DMS153 treated with DMSO at 0.1 percent for 48 hours (cell line): ENCODE measurements around the gene PIP5K1B.

ENCODE experiments used
- DNase-seq: peaks from one replicate; lab custom pipeline; 2025; ENCODE audit not compliant: unreplicated experiment; lab: John Stamatoyannopoulos, UW

Gene PIP5K1B

DNA sequence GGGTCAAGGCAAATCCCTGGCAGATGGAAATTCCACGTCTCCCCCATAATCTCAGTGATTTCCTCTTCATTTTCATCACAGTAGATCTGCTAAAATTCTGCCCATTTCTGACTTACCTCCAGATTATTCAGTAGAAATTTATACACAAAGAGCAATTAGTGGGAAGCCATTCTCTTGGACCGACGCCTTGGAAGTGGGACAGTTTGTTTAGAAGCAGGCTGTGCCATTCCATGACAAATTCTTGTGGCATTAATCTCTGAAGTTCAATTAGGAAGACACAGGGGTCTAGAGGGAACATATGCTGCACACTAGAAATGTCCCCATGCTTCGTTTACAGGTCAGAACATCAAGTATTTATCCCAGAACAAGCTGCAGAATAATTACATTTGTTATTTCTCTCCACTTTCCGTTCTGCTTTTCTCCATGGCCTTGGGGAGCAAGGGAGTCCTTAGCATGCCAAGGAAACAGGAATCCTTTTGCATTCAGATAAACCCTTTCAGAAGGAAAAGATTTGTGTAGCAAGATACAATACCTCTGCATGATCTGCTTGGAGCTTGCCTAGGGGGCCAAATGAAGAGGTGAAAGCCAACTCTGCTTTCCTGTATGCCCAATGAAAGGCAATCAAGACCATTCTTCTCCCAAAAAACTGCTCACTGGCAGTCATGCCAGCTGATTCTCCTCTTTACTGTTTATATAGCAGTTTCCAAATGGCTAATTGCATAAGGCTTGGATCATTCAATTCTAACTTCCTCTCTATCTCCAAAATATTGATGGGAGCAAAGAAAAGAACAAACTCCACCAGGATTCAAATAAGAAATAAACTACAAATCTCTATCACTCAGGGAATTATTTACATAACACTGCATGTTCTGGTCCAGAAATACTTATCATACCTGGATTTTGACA is 311.4 kb downstream of the PIP5K1B start:
- no peak for DNase-seq

DNA sequence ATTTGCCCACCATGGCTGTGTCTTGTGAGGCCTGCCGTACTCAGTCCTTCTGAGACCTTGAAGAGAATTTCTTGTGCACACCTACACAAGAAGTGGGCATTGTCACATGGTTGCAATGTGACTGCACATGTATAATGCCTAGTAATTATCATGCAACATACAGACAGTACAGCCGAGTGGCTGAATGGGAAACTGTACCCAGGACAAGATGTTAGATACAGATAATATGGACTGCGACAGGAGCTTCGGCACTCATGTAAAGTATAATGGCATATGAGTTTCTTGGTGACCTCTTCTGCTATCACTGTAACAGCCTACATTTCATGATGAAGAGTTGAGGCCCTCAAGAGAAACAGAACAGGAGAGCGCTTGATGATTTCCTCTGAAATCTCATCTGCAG is 313.7 kb downstream of the PIP5K1B start:
- DNase-seq: no peak

DNA sequence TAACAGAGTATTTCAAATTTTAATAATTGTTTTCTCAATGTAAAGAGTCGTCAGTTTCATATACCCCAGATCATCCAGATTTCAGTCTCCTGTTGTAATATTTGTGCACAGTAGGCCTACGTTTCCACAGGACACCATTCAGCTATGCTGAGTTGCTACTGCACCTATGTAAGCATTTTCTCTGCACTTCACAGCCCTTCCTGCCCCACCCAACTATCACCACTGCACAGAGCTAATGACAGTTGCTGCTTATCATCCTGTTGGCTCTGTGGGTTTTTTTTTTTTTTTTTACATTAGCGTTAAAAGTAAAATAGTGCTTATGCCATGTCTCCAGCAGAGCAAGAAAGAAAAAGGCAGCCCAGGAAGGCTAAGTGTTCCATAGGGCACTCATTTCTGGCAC is 314.8 kb downstream of the PIP5K1B start:
- no peak for DNase-seq

DNA sequence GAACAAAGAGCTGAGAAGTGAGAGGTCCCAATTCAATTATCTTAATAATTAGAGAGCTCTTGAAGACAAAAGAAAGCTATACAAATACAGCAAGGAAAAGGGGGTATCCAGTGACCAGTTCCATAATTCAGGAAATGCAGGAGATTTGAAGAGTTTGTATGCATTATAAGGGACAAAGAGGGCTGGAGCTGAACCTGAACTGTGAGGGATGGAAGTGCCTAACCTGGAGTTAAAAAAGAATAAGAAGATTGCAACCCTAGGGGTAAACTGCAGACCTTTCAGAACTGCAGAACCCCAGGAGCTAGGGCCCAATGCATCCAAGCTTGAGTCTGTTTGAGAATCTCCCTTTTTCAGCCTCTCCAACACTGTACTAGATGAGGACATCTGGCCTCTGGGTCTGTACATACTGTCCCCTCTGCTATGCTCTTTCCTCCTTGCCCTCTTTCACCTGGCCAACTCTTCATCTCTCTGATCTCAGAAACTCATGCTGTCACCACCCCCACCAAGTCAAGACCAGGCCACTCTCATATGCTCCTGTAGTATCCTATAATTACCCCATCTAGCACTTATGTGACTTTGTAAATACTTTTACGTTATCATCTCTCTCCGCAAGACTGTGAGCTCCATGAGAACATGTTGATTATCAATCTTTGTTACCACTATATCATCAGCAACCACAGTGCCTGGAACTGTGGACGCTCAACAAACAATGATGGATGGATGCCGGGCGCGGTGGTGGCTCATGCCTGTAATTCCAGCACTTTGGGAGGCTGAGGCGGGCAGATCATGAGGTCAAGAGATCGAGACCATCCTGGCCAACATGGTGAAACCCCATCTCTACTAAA is 315.5 kb downstream of the PIP5K1B start:
- no peak for DNase-seq

DNA sequence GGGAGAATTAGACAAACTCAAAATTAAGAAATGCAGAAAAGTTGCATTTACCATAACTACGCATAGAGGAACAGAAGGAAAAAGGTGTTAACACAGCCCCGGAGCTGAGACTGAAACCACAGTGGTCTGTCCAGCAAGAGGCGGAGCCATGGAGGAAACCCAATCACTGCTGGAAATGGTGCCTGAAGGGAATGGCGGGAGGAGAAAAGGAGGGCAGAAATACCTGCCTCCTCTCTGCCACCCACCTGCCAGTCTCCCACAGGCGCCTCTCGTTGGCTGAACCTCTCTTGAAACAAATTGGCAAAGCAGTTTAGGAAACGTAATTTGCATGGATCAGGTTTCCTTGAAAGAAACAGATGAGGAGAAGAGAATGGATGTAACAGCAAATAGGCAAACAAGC is 318.6 kb downstream of the PIP5K1B start:
- DNase-seq: no peak

DNA sequence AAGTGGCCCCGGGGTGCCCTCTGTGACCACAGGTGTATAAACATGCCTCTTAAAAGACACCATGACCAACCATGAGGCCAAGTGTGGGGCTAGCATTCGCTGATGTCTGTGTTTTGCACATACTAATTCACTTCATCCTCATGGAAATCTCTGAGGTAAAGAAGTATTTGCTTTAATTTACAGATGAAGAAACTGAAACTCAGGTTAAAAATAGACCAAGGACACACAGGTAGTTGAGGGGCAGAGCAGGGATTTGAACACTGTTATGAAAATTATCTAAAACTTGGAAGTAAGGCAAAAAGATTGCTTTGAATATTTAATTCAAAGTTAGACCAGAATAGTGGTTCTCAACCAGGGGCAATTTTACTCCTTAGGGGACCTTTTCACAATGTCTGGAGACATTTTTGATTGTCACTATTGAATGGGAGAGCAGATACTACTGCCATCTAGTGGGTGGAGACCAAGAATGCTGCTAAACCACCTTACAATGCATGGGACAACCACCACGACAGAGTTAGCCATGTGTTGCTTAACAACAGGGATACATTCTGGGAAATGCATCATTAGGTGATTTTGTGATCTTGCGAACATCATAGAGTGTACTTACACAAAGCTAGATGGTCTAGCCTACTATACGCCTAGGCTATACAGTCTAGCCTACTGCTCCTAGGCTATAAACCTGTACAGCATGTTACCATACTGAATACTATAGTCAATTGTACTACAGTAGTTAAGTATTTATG is 322.5 kb downstream of the PIP5K1B start:
- DNase-seq: peak; percentile 84

DNA sequence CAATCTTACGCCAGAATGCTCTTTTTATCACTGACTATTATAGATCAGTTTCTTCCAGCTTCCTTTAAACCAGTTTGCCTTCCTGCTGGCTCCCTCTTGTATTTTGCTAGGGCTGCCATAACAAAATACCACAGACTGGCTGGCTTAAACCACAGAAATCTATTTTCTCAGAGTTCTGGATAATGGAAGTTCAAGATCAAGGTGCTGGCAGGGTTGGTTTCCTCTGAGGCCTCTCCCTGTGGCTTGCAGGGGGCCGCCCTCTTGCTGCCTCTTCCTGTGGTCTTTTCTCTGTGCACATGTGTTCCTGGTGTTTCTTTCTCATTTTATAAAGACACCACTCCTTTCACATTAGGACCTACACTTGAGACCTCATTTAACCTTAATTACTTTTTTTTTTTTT is 323.7 kb downstream of the PIP5K1B start:
- no peak for DNase-seq

DNA sequence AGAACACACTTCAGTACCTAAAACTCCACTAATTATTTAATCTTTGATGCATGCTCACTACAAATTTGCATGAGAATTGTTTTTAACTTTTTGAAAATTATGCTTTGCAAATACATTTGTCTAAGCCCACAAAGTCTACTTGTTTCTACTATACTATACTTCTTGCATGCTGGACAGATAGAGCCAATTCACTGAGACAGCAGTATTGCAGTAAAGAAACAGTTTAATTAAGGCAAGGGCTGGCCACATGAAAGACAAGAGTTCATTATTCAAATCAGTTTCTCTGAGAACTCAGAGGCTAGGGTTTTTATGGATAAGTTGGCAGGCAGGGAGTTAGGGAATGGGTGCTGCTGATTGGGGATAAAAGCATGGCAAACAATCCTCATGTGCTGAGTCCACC is 324.5 kb downstream of the PIP5K1B start:
- no peak for DNase-seq

DNA sequence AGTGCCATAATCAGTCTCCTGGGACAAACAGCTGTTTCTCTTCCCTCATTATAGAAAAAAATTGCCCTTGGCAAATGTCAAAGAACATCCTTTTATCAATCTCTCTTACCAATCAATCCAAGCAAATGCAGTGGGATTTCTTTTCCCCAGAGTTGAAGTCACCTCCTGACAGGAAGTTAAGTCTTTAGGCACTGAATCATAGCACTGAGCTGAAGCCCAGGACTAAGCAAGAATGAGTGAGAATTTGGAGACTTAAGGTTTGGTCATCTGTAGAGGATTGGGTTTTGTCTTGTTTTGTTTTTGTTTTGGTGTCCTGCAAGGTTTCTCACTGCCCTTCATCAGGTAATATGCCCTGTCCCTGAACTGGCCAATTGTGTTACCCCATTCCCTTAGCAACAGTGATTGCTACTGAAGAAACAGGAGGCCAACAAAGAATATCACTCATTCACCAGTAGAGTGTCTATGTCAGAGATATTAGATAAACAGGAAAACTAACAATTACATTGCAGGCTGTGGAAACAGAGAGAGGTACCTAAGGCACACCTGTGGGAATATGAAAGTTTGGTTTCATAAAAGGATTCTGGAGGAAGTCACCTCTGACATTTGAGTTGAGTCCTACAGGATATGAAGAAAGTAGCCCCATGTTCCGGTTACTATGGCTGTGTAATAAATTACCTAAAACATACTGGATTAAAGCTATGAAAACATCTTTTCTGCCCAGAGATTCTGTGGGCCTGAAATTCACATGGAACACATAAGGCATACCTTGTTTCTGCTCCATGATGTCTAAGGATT is 326.0 kb downstream of the PIP5K1B start:
- DNase-seq: no peak

DNA sequence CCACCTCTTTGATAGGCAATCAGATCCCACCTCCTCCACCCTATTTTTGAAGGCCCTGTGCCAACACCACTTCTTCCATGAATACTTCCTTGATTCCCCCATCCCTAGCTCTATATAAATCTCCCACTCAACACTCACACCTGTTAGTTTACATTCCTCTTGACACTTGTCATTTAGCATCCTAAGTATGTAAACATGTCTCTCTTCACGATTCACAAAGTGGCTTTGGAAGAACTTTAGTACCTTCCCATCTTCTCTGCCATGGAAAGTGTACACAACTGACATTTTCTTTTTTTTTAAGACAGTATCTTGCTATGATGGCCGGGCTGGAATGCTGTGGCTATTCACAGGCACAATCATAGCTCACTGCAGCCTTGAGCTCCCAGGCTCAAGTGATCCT is 329.0 kb downstream of the PIP5K1B start:
- DNase-seq: no peak

DNA sequence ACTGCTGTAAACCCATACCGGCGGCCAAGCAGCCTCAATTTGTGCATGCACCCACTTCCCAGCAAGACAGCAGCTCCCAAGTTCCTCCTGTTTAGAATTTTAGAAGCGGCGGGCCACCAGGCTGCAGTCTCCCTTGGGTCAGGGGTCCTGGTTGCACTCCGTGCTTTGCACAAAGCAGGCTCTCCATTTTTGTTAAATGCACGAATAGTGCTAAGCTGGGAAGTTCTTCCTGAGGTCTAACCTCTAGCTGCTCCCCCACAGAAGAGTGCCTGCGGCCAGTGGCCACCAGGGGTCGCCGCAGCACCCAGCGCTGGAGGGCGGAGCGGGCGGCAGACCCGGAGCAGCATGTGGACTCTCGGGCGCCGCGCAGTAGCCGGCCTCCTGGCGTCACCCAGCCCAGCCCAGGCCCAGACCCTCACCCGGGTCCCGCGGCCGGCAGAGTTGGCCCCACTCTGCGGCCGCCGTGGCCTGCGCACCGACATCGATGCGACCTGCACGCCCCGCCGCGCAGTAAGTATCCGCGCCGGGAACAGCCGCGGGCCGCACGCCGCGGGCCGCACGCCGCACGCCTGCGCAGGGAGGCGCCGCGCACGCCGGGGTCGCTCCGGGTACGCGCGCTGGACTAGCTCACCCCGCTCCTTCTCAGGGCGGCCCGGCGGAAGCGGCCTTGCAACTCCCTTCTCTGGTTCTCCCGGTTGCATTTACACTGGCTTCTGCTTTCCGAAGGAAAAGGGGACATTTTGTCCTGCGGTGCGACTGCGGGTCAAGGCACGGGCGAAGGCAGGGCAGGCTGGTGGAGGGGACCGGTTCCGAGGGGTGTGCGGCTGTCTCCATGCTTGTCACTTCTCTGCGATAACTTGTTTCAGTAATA is 330.6 kb downstream of the PIP5K1B start, which contains the start of gene FXN:
FXN (plus strand) TSS at position 315 of the 871 bp plus-strand sequence; CDS start at position 346, 31 bp downstream.
- DNase-seq: peak; percentile 75

DNA sequence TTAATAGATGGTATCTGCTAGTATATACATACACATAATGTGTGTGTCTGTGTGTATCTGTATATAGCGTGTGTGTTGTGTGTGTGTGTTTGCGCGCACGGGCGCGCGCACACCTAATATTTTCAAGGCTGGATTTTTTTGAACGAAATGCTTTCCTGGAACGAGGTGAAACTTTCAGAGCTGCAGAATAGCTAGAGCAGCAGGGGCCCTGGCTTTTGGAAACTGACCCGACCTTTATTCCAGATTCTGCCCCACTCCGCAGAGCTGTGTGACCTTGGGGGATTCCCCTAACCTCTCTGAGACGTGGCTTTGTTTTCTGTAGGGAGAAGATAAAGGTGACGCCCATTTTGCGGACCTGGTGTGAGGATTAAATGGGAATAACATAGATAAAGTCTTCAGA is 331.3 kb downstream of the PIP5K1B start:
- no peak for DNase-seq

DNA sequence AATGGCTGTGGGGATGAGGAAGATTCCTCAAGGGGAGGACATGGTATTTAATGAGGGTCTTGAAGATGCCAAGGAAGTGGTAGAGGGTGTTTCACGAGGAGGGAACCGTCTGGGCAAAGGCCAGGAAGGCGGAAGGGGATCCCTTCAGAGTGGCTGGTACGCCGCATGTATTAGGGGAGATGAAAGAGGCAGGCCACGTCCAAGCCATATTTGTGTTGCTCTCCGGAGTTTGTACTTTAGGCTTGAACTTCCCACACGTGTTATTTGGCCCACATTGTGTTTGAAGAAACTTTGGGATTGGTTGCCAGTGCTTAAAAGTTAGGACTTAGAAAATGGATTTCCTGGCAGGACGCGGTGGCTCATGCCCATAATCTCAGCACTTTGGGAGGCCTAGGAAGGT is 331.8 kb downstream of the PIP5K1B start:
- DNase-seq: no peak

DNA sequence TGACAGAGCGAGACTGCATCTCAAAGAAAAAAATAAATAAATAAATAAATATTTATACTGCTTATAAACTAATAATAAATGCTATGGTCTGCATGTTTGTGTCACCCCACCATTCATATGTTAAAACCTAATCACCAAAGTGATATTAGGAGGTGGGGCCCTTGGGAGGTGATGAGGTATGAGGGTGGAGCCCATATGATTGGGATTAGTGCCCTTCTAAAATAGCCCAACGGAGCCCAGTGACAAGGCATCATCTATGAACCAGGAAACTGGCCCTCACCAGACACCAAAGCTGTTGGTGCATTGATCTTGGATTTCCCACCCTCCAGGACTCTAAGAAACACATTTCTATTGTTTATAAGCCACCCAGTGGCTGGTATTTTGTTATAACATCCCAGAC is 335.6 kb downstream of the PIP5K1B start:
- DNase-seq: no peak

DNA sequence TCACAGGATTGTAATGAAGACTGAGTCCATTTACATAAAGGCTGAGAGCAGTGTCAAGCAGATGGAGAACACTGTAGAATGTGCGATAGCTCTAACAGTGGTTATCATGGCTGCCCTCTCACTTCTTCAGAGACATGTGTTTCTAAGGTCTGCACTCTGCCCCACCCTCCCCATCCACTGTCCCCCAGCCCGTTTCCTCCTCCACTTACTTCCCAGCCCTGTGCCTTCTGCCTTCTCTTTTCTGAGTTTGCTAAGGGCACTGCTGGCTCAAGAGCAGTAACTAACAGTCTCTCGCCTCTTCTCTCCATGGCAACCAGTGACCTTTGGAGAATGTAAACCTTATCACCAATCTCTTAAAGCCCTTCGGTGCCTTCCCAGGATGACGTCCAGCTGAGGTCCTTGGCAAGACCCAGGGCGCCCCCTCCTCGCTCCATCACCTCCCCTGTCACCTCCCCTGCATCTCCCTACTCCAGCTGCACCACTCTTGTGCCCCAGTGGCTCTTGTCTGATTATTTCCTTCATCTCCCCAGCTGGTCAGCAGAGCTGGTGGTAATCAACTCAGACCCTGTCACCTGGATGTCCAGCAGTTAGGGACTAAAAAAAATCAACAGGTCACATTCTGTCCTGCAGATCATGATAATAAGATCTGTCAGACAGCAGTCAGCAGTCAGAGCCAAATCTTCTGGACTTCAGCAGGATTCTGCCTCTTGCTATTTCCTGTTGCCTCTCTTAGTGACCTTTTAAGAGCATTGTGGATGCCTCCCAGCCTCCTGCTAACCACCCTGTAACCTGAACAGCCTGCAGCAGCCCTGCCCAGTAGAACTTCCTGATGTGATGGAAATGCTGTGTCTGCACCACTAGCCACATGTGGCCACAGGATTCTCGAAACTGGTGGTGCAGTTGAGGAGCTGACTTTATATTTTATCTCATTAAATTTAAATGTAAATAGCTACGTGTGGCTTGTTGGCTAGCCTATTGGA is 339.5 kb downstream of the PIP5K1B start:
- DNase-seq: peak; percentile 15

DNA sequence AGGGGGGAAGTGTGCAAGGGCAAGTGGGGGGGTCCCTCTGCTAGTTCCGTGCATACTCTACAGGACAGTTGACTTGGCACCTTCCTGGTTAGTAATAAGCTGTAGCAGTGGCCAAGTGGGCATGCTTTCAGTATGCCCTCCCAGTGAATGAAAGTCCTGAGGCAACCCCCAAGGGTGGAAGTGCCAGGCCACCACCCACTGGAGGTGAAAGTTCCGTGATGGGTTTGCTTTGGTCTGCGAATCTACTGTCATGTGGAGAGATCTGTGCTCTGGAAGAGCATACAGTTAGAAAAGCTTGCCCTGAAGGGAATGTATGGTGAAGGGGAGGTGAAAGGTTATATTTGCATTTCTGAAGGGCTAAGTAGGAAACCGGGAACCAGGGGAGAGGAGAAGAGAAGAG is 340.8 kb downstream of the PIP5K1B start:
- DNase-seq: no peak

DNA sequence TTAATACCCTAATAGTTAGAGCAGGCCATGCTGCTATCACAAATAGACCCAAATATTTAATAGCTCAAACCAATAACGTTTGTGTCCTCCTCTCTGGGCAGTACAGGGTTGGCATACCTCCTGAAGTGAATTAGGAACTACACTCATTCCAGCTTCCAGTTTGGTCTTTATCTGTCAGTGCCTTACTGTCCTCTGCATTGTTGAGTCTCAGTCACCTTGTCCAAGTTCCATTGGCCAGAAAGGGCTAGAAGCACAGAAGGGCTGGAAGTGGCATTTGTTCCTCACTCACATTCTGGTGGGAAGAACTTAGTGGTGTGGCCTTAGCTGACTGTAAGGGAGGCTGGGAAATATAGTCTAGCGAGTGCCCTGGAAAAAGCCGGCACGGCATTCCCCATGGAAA is 341.7 kb downstream of the PIP5K1B start:
- DNase-seq: no peak

DNA sequence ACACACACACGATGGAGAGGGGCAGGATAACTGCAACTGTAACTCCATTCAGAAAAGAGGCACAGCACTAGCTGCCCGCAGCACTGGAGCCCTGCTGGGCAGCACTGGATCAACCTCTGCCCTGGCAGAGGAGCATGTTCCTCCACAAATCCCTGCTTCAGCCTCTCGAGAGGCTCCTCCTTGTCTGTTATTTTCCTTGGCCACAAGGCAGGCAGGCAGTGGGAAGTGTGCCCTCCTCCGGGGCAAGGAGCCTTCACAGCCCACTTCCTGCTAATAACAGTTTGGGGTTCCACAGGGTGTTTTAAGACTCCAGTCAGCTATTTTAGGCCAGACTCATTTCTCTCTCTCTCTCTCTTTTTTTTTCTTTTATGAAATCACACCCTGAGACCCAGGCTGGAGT is 342.3 kb downstream of the PIP5K1B start:
- no peak for DNase-seq
